GM19025 (cell line): Measurements from ENCODE around the gene ZDHHC20.

Experiments
- ATAC-seq: cut with Tn5 transposase; IDR thresholded peaks from one replicate; pipeline ENCODE4 v1.9.1; 2021; ENCODE audit warnings: mild to moderate bottlenecking, low read depth, moderate library complexity; ENCODE audit not compliant: unreplicated experiment

ZDHHC20 gene

DNA sequence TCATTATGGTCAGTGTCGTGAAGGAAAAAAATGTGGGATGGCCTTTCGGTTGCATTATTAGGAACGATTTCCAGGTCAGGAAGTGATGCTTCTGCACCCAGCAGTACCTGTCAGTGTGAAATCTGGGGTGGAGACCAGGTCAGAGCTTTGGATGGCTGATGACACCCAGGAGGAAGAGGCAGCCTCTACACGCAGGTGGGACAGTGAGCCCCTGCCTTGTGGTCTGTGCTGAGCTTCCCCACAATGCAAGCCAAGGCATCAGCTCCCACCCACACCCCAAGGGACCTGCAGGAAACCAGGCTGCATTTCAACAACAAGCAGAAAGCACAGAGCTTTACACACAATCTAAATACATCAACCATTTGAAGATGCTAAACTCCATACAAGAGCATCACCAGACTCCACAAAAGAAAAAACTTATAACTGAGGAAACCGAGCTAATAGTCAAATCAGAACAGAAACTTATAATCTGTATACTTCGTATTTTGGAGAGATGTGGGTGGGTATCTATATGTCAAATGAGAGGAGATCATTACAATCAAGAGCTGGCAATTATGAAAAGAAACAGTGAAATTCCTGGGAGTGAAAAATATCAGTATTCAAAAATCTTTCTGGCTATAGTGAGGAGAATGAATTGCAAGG is 130.1 kb downstream of the ZDHHC20 start:
- peak; percentile 40 for ATAC-seq

- ATAC-seq, result no peak
Measured at GRCh38 chr13:21328201-21328600, 130.9 kb downstream of the ZDHHC20 start.

DNA sequence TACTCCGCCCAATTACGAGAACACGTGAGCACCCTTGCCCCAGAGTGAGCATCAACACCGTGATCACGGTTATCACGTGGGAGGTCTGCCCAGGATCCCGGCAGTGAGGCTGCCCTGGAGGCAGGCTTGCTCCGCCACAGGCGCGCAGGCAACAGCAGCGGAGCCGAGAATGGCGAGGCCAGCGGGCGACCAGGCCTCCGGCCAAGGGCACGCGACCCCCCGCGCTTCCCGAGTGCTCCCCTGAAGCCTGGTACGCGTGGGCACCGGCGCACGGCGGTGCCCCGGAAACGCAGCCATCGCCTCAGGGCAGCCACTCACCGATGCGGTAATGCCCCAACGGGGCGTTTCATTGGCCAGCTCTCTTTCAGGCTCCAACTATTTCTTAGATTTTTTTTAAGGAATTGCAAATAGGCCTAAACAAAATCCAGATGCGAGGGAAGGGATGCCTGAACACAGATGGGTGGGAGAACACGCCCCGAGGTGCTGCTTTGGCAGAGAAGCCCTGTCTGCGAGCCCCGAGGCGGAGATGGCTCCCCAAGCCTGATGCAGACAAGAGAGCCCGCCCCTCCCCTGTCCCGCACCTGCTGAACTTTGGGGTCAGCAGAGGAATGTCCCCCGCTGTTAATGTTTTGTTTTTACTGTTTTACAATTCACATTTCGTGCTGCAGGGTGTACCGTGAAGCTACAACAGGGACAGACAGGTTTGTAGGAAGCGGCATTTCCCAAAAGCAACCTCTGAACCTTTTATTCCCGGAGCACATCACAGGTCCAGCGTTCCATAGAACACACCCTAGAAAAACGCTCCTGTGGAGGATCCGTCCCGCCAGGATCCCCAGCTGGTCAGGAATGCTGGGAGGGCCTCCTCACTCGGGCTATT is 132.7 kb downstream of the ZDHHC20 start:
- no peak for ATAC-seq

DNA sequence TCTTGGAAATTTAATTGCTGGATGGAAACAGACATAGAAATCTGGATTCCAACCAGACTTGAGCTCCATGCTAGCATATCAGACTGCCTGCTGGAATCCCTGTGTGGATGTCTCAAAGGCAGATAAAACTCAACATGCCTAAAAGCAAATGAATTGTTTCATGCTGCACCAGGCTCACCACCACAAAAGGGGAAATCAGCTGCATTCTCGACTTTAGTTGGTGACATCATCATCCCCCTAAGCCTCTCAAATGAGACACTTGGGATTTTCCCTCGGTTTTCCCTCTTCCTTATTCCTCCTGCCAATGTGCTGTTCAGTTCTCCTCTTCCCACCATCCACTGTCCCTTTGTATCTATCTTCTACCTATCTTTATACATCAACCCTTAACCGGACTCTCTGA is 134.3 kb downstream of the ZDHHC20 start:
- ATAC-seq, result no peak

DNA sequence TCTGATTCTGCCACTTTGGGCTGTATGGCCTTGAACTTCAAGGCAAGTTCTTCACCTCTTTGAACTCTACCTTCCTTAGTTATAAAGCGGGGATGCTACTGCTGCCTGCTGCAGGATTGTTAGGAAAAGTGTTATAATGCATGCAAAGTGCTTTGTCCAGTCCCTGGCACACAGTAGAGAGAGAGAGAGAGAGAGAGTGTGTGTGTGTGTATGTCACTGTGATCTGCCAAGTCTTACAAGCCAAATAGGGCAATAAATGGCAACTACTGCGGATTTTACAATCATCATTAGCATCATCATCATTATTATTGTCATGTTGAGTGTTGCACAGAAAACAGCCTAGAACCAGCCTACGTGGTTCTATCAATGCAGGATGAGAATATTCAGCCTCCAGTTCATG is 136.1 kb downstream of the ZDHHC20 start:
- ATAC-seq, result no peak
